Smooth muscle cell (in vitro differentiated cells): ENCODE measurements around the gene KLHL17. TPM values are rescaled to one million over a fixed set of nuclear protein-coding genes. Genes with fewer than 3 reads are reported as not detected.

ENCODE experiments used
- DNase-seq: peaks from one replicate; lab custom pipeline; 2025; ENCODE audit not compliant: unreplicated experiment; lab: John Stamatoyannopoulos, UW
- H2AFZ ChIP-seq: fragments of 200-600 bp; sonication (generic); 2 replicates; pipeline ENCODE4 v1.6.0; 2016; ENCODE audit warnings: antibody characterized with exemption, low read depth, mild to moderate bottlenecking
- H3F3A ChIP-seq: fragments of 200-600 bp; sonication (generic); 2 replicates; pipeline ENCODE4 v1.6.0; 2017; ENCODE audit warnings: antibody characterized with exemption, low read depth
- H3K27ac ChIP-seq: fragments of 200-600 bp; sonication (generic); 2 replicates; pipeline ENCODE4 v1.5.1; 2016; ENCODE audit warnings: low read depth, mild to moderate bottlenecking
- H3K27me3 ChIP-seq: fragments of 200-600 bp; sonication (generic); 2 replicates; pipeline ENCODE4 v1.6.1; 2016; ENCODE audit warnings: low read depth, mild to moderate bottlenecking
- H3K36me3 ChIP-seq: fragments of 200-600 bp; sonication (generic); 2 replicates; pipeline ENCODE4 v1.5.1; 2016; ENCODE audit warnings: low read depth
- H3K4me1 ChIP-seq: fragments of 200-600 bp; sonication (generic); 2 replicates; pipeline ENCODE4 v1.5.1; 2016; ENCODE audit warnings: low read depth
- H3K4me2 ChIP-seq: fragments of 200-600 bp; sonication (generic); 2 replicates; pipeline ENCODE4 v1.6.0; 2016; ENCODE audit warnings: mild to moderate bottlenecking
- H3K4me3 ChIP-seq: fragments of 200-600 bp; sonication (generic); 2 replicates; pipeline ENCODE4 v1.5.1; 2016; ENCODE audit warnings: mild to moderate bottlenecking
- H3K79me2 ChIP-seq: fragments of 200-600 bp; sonication (generic); 2 replicates; pipeline ENCODE4 v1.6.0; 2016; ENCODE audit warnings: low read depth, mild to moderate bottlenecking
- H3K9ac ChIP-seq: fragments of 200-600 bp; sonication (generic); 2 replicates; pipeline ENCODE4 v1.6.0; 2016; ENCODE audit warnings: low read depth
- H3K9me3 ChIP-seq: fragments of 200-600 bp; sonication (generic); replicated peaks from 2 replicates; pipeline ENCODE4 v1.5.1; 2016; ENCODE audit warnings: low read depth
- H4K20me1 ChIP-seq: fragments of 200-600 bp; sonication (generic); 2 replicates; pipeline ENCODE4 v1.6.0; 2016; ENCODE audit warnings: low read depth
- CTCF ChIP-seq: fragments of 200-600 bp; sonication (generic); IDR thresholded peaks from 2 replicates; pipeline ENCODE4 v1.5.1; 2017; ENCODE audit warnings: borderline replicate concordance, mild to moderate bottlenecking, antibody characterized with exemption; ENCODE audit not compliant: insufficient read depth, poor library complexity, severe bottlenecking
- WGBS: methylation state at CpG from one replicate; pipeline ENCODE4 v1.1.7; 2016; ENCODE audit warnings: low lambda C conversion rate; 5-methylcytosine and 5-hydroxymethylcytosine counted together
- polyA plus RNA-seq: library from polyadenylated mRNA; unstranded; fragments of >200 nt; fragmentation: Nextera tagmentation; extraction: Ambion mirVana; gene quantifications from 2 replicates; pipeline ENCODE4 v1.2.1, GENCODE V29; 2016
- total RNA-seq: library from RNA; depleted of rRNA; stranded (reverse); fragments of >200 nt; gene quantifications from 2 replicates; pipeline ENCODE4 v1.2.3, GENCODE V29; 2014

KLHL17 gene
- total and polyA plus RNA-seq, 2 experiments from 2014 or later, result 10.2 to 29.9 TPM

DNA sequence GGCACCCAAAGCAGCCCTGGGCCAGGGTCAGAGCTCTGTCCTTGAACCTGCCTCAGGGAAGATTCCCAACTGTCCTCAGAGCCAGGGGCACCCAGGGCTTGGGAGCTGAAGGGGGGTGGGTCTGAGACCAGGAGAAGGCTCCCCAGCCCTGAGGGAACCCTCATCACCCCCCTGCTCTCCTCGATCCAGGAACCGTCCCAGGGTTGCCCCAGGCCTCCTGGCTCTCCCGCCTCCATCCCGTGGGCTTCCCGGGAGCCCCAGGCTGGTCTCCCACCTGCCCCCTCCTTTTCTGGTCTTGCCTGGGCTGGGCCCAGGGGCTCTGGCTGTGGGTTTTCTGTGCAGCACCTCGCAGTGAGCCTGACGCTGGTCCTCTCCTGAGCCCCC lies 43.3 kb upstream of the KLHL17 start:
- no peaks in the 10 kb centered on the region for H3F3A ChIP-seq
- peaks cover 5% of the 10 kb centered on the region for H4K20me1 ChIP-seq
- H3K4me1 ChIP-seq, result peaks cover 6% of the 10 kb centered on the region
- no peak overlapping the region for H3K27ac ChIP-seq
- H3K9ac ChIP-seq, result no peak overlapping the region
- no peak overlapping the region for H3K4me3 ChIP-seq
- no peaks in the 10 kb centered on the region for H3K36me3 ChIP-seq
- 55% methylated on average over 7 of the region's 7 CpGs for WGBS
- no peak for DNase-seq
- no peaks in the 10 kb centered on the region for H3K27me3 ChIP-seq
- H2AFZ ChIP-seq, result no peak overlapping the region
- H3K4me2 ChIP-seq, result no peak overlapping the region
- TF ChIP-seq CTCF, result no peak
- H3K79me2 ChIP-seq, result no peaks in the 10 kb centered on the region
- no peaks in the 10 kb centered on the region for H3K9me3 ChIP-seq

- no peaks in the 10 kb centered on the region for H3K27me3 ChIP-seq
- DNase-seq, result no peak
- no peak overlapping the region for H2AFZ ChIP-seq
- H3F3A ChIP-seq, result no peaks in the 10 kb centered on the region
- WGBS, result 76% methylated on average over 21 of the region's 22 CpGs
- peaks cover 10% of the 10 kb centered on the region for H4K20me1 ChIP-seq
- no peak overlapping the region for H3K27ac ChIP-seq
- no peak overlapping the region for H3K9ac ChIP-seq
- H3K79me2 ChIP-seq, result no peaks in the 10 kb centered on the region
- peaks cover 6% of the 10 kb centered on the region for H3K4me1 ChIP-seq
- H3K4me2 ChIP-seq, result no peak overlapping the region
- H3K4me3 ChIP-seq, result no peak overlapping the region
- no peak for TF ChIP-seq CTCF
- H3K9me3 ChIP-seq, result no peaks in the 10 kb centered on the region
- no peaks in the 10 kb centered on the region for H3K36me3 ChIP-seq
Observed at GRCh38 chr1:917466-918091, 42.8 kb upstream of the KLHL17 start.

DNA sequence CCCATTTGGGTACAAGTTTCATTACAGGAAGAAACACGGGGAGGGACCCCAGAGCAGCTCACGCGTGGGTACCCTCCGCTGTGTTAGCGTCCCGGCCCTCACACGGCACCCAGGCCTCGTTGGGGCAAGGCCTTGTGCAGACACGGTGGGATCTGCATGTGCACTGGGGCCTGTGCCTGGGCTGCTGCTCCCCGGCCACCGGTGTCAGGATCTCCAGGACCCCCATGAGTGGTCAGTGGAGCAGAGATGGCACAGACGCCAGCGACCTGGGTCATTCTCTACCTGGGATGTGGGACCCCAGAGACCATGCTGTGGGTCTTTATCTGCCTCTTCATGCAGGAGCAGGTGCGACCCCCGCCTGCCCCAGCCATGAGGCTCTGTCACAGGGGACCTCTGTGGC lies 42.0 kb upstream of the KLHL17 start:
- H3K9me3 ChIP-seq, result no peaks in the 10 kb centered on the region
- H3K27ac ChIP-seq, result no peak overlapping the region
- H3K36me3 ChIP-seq, result no peaks in the 10 kb centered on the region
- no peak overlapping the region for H2AFZ ChIP-seq
- no peaks in the 10 kb centered on the region for H3F3A ChIP-seq
- no peak overlapping the region for H3K4me3 ChIP-seq
- no peak for DNase-seq
- peaks cover 18% of the 10 kb centered on the region for H4K20me1 ChIP-seq
- 88% methylated on average over 15 of the region's 15 CpGs for WGBS
- H3K9ac ChIP-seq, result no peak overlapping the region
- no peaks in the 10 kb centered on the region for H3K27me3 ChIP-seq
- no peak overlapping the region for H3K4me2 ChIP-seq
- TF ChIP-seq CTCF, result no peak
- no peaks in the 10 kb centered on the region for H3K79me2 ChIP-seq
- peaks cover 9% of the 10 kb centered on the region for H3K4me1 ChIP-seq

GRCh38 chr1:918843-919242 lies 41.5 kb upstream of the KLHL17 start:
- Histone ChIP-seq H3K4me2 (no peak overlapping the region), H3K36me3 (no peaks in the 10 kb centered on the region), H3K27ac (no peak overlapping the region), H3K79me2 (no peaks in the 10 kb centered on the region), H4K20me1 (peaks cover 19% of the 10 kb centered on the region), H3K9ac (no peak overlapping the region), H3K4me3 (no peak overlapping the region), H3K9me3 (no peaks in the 10 kb centered on the region), H2AFZ (no peak overlapping the region), H3K4me1 (peaks cover 12% of the 10 kb centered on the region), H3F3A (no peaks in the 10 kb centered on the region), H3K27me3 (no peaks in the 10 kb centered on the region)
- TF ChIP-seq CTCF, result no peak
- no peak for DNase-seq
- WGBS, result 76% methylated on average over 6 of the region's 6 CpGs
